HG02852 (cell line): ENCODE results near the gene DENND5A.

Experiments
- ATAC-seq: cut with Tn5 transposase; IDR thresholded peaks from one replicate; pipeline ENCODE4 v1.9.1; 2021; ENCODE audit warnings: mild to moderate bottlenecking, moderate library complexity; ENCODE audit not compliant: unreplicated experiment

The DENND5A gene

GRCh38 chr11:9265211-9266131, at the start of gene DENND5A:
Gene DENND5A, minus strand, starts transcription at chr11:9265350. Its CDS starts 281 bp downstream, at chr11:9265069.
- ATAC-seq, result peak; percentile 46

GRCh38 chr11:9314291-9315077, 49.3 kb upstream of the DENND5A start, which contains the start of gene TMEM41B:
Gene TMEM41B, minus strand, starts transcription at chr11:9314593. Its CDS starts 152 bp downstream, at chr11:9314441.
- ATAC-seq, result peak; percentile 95

GRCh38 chr11:9313648-9314290, 48.6 kb upstream of the DENND5A start:
- ATAC-seq, result no peak

GRCh38 chr11:9310485-9311090, 45.4 kb upstream of the DENND5A start:
- ATAC-seq, result no peak

GRCh38 chr11:9304178-9304577, 39.0 kb upstream of the DENND5A start:
- no peak for ATAC-seq

GRCh38 chr11:9302448-9302847, 37.3 kb upstream of the DENND5A start:
- no peak for ATAC-seq

GRCh38 chr11:9301720-9302119, 36.6 kb upstream of the DENND5A start:
- no peak for ATAC-seq

GRCh38 chr11:9293646-9294045, 28.5 kb upstream of the DENND5A start:
- no peak for ATAC-seq

GRCh38 chr11:9285850-9286587, 20.9 kb upstream of the DENND5A start:
- ATAC-seq, result no peak

GRCh38 chr11:9280655-9281301, 15.6 kb upstream of the DENND5A start:
- peak; percentile 95 for ATAC-seq

- no peak for ATAC-seq
Measured at GRCh38 chr11:9277176-9277575, 12.0 kb upstream of the DENND5A start.

- no peak for ATAC-seq
Measured at GRCh38 chr11:9276571-9276970, 11.4 kb upstream of the DENND5A start.

- ATAC-seq, result no peak
Measured at GRCh38 chr11:9274499-9275258, 9.5 kb upstream of the DENND5A start.

- no peak for ATAC-seq
Measured at GRCh38 chr11:9273376-9274336, 8.5 kb upstream of the DENND5A start.

GRCh38 chr11:9269492-9270013, 4.4 kb upstream of the DENND5A start:
- ATAC-seq, result no peak

GRCh38 chr11:9267680-9268079, 2.5 kb upstream of the DENND5A start:
- no peak for ATAC-seq

GRCh38 chr11:9266926-9267325, 1.8 kb upstream of the DENND5A start:
- no peak for ATAC-seq
